ENCODE measurements around the gene KLF15.

KLF15 gene

GRCh38 chr3:126399756-126400155, 42.5 kb upstream of the KLF15 start:
- Mint-ChIP-seq H3K4me3 (no peak overlapping the region), H3K27ac (no peak overlapping the region), H3K27me3 (ENCODE audit: low read depth, poor library complexity) (peaks cover 32% of the 10 kb centered on the region), H3K36me3 (ENCODE audit: low read depth) (no peaks in the 10 kb centered on the region), H3K9me3 (no peaks in the 10 kb centered on the region), H3K4me1 (peaks cover 14% of the 10 kb centered on the region)
- no peak for DNase-seq
- TF ChIP-seq, protein P1, sequence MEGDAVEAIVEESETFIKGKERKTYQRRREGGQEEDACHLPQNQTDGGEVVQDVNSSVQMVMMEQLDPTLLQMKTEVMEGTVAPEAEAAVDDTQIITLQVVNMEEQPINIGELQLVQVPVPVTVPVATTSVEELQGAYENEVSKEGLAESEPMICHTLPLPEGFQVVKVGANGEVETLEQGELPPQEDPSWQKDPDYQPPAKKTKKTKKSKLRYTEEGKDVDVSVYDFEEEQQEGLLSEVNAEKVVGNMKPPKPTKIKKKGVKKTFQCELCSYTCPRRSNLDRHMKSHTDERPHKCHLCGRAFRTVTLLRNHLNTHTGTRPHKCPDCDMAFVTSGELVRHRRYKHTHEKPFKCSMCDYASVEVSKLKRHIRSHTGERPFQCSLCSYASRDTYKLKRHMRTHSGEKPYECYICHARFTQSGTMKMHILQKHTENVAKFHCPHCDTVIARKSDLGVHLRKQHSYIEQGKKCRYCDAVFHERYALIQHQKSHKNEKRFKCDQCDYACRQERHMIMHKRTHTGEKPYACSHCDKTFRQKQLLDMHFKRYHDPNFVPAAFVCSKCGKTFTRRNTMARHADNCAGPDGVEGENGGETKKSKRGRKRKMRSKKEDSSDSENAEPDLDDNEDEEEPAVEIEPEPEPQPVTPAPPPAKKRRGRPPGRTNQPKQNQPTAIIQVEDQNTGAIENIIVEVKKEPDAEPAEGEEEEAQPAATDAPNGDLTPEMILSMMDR (IDR thresholded peaks at IDR 0.05), result no peak

DNA sequence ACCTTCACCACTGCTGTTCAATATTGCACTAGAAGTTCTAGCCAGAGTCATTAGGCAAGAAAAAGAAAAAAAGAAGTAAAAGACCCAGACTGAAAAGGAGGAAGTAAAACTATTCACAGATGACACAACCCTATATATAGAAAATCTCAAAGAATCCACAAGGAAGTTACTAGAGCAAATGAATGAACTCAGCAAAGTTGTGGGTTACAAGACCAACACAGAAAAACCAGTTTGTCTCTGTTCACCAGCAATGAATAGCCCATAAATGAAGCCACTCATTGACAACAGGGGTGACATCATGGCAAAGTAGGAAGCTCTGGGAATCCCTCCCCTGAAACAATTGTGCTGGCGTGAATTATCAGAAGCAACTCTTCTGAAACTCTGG, 42.1 kb upstream of the KLF15 start:
- no peaks in the 10 kb centered on the region for H3K36me3 Mint-ChIP-seq (ENCODE audit: low read depth)
- no peak overlapping the region for H3K27ac Mint-ChIP-seq
- no peaks in the 10 kb centered on the region for H3K9me3 Mint-ChIP-seq
- H3K27me3 Mint-ChIP-seq (ENCODE audit: low read depth, poor library complexity), result peaks cover 37% of the 10 kb centered on the region
- H3K4me3 Mint-ChIP-seq, result no peak overlapping the region
- DNase-seq, result no peak
- H3K4me1 Mint-ChIP-seq, result peaks cover 18% of the 10 kb centered on the region
- TF ChIP-seq, protein P1 (IDR thresholded peaks at IDR 0.05), result no peak

GRCh38 chr3:126398423-126399350, 41.5 kb upstream of the KLF15 start:
- H3K27ac Mint-ChIP-seq, result no peak overlapping the region

GRCh38 chr3:126397610-126398422, 40.6 kb upstream of the KLF15 start:
- DNase-seq, result no peak
- no peaks in the 10 kb centered on the region for H3K36me3 Mint-ChIP-seq (ENCODE audit: low read depth)
- no peaks in the 10 kb centered on the region for H3K9me3 Mint-ChIP-seq
- H3K27ac Mint-ChIP-seq, result no peak overlapping the region
- H3K27me3 Mint-ChIP-seq (ENCODE audit: low read depth, poor library complexity), result peaks cover 49% of the 10 kb centered on the region
- H3K4me3 Mint-ChIP-seq, result no peak overlapping the region
- TF ChIP-seq, protein P1 (IDR thresholded peaks at IDR 0.05), result no peak
- H3K4me1 Mint-ChIP-seq, result peaks cover 20% of the 10 kb centered on the region

More at GRCh38 chr3:126398423-126399350, 41.5 kb upstream of the KLF15 start:
- H3K4me1 Mint-ChIP-seq, result peaks cover 20% of the 10 kb centered on the region
- H3K36me3 Mint-ChIP-seq (ENCODE audit: low read depth), result no peaks in the 10 kb centered on the region
- H3K27me3 Mint-ChIP-seq (ENCODE audit: low read depth, poor library complexity), result peaks cover 43% of the 10 kb centered on the region
- no peak overlapping the region for H3K4me3 Mint-ChIP-seq
- DNase-seq, result no peak
- TF ChIP-seq, protein P1 (IDR thresholded peaks at IDR 0.05), result no peak
- H3K9me3 Mint-ChIP-seq, result no peaks in the 10 kb centered on the region

DNA sequence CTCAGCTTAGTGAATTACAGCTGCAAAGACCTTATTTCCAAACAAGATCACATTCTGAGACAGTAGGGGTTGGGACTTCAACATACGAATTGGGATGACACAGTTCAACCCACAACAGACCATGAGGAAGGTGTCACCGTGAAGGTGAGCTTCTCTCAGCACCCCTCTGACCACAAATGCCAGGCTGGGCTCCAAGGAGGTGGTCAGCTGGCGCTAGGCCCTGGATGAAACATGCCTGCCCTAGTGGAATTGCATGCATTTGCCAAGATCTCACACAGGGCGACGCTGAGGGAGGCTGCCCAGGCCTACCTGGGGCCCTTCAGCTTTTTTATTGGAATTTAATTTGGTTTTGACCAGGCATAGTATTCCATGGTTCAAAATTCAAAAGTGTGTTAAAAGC, 39.3 kb upstream of the KLF15 start:
- DNase-seq, result no peak
- Mint-ChIP-seq H3K9me3 (no peaks in the 10 kb centered on the region), H3K27me3 (ENCODE audit: low read depth, poor library complexity) (peaks cover 56% of the 10 kb centered on the region), H3K36me3 (ENCODE audit: low read depth) (no peaks in the 10 kb centered on the region), H3K4me1 (peaks cover 15% of the 10 kb centered on the region), H3K4me3 (peak overlapping the region; percentile 41), H3K27ac (no peak overlapping the region)
- TF ChIP-seq, protein P1 (IDR thresholded peaks at IDR 0.05), result no peak

Measured in nephron progenitor cell (in vitro differentiated cells).